H9 (cell line): ENCODE data around the gene SLC22A15. TPM values are rescaled to one million over a fixed set of nuclear protein-coding genes. Genes with fewer than 3 reads are reported as not detected.

ENCODE experiments used
- DNase-seq: peaks from one replicate; pipeline ENCODE4 v3.0.0-alpha.2; 2017
- H2AFZ ChIP-seq: one replicate; pipeline ENCODE4 v1.6.1; 2013; ENCODE audit warnings: mild to moderate bottlenecking, low read length, control low read depth, moderate library complexity
- H2AK5ac ChIP-seq: 2 replicates; pipeline ENCODE4 v1.6.1; 2013; ENCODE audit warnings: low read length, control low read depth, mixed read lengths; ENCODE audit not compliant: insufficient read length
- H2BK120ac ChIP-seq: one replicate; pipeline ENCODE4 v1.6.1; 2013; ENCODE audit warnings: low read depth, mild to moderate bottlenecking, low read length, control low read depth, inconsistent platforms; ENCODE audit not compliant: poor library complexity, severe bottlenecking
- H2BK12ac ChIP-seq: 2 replicates; pipeline ENCODE4 v1.6.1; 2013; ENCODE audit warnings: low read length, control low read depth, mixed read lengths, low read depth; ENCODE audit not compliant: insufficient read length
- H2BK15ac ChIP-seq: 2 replicates; pipeline ENCODE4 v1.6.1; 2013; ENCODE audit warnings: low read depth, low read length, control low read depth
- H2BK20ac ChIP-seq: one replicate; pipeline ENCODE4 v1.6.1; 2013; ENCODE audit warnings: low read depth, mild to moderate bottlenecking, low read length, control low read depth, inconsistent platforms; ENCODE audit not compliant: poor library complexity, severe bottlenecking
- H2BK5ac ChIP-seq: 2 replicates; pipeline ENCODE4 v1.6.1; 2013; ENCODE audit warnings: low read length, control low read depth, mixed read lengths; ENCODE audit not compliant: insufficient read length
- H3K14ac ChIP-seq: 2 replicates; pipeline ENCODE4 v1.6.1; 2013; ENCODE audit warnings: low read length, control low read depth; ENCODE audit not compliant: insufficient read depth
- H3K18ac ChIP-seq: 2 replicates; pipeline ENCODE4 v1.6.1; 2013; ENCODE audit warnings: low read depth, mild to moderate bottlenecking, mixed read lengths, low read length, control low read depth; ENCODE audit not compliant: insufficient read length
- H3K23ac ChIP-seq: 2 replicates; pipeline ENCODE4 v1.6.1; 2013; ENCODE audit warnings: low read length, control low read depth, mixed read lengths, low read depth; ENCODE audit not compliant: insufficient read length
- H3K23me2 ChIP-seq: 2 replicates; pipeline ENCODE4 v1.6.1; 2013; ENCODE audit warnings: low read depth, mild to moderate bottlenecking, mixed read lengths, low read length, control low read depth; ENCODE audit not compliant: insufficient read length, poor library complexity, severe bottlenecking
- H3K27ac ChIP-seq: 2 replicates; pipeline ENCODE4 v1.5.1; 2013; ENCODE audit warnings: low read length, control low read depth, mixed read lengths, low read depth; ENCODE audit not compliant: insufficient read length
- H3K27me3 ChIP-seq: 2 replicates; pipeline ENCODE4 v1.6.1; 2013; ENCODE audit warnings: low read length, control low read depth, inconsistent platforms; ENCODE audit not compliant: insufficient read depth
- H3K4ac ChIP-seq: 2 replicates; pipeline ENCODE4 v1.6.1; 2013; ENCODE audit warnings: low read depth, mild to moderate bottlenecking, control low read depth, inconsistent platforms, low read length, moderate library complexity
- H3K4me1 ChIP-seq: 2 replicates; pipeline ENCODE4 v1.6.1; 2013; ENCODE audit warnings: low read length, control low read depth, inconsistent platforms; ENCODE audit not compliant: insufficient read depth
- H3K4me2 ChIP-seq: 2 replicates; pipeline ENCODE4 v1.6.1; 2013; ENCODE audit warnings: low read length, control low read depth, mixed read lengths; ENCODE audit not compliant: insufficient read length, insufficient read depth
- H3K56ac ChIP-seq: 2 replicates; pipeline ENCODE4 v1.6.1; 2013; ENCODE audit warnings: low read depth, mild to moderate bottlenecking, mixed read lengths, low read length, control low read depth; ENCODE audit not compliant: insufficient read length
- H3K79me1 ChIP-seq: 2 replicates; pipeline ENCODE4 v1.6.1; 2013; ENCODE audit warnings: low read depth, mild to moderate bottlenecking, moderate library complexity, low read length, control low read depth, inconsistent platforms; ENCODE audit not compliant: insufficient read depth, poor library complexity, severe bottlenecking
- H3K79me2 ChIP-seq: 2 replicates; pipeline ENCODE4 v1.6.1; 2013; ENCODE audit warnings: low read length, control low read depth, inconsistent platforms; ENCODE audit not compliant: insufficient read depth
- H3K9ac ChIP-seq: 2 replicates; pipeline ENCODE4 v1.6.1; 2013; ENCODE audit warnings: low read length, control low read depth, mixed read lengths; ENCODE audit not compliant: insufficient read length; ENCODE audit errors: extremely low read depth
- H3K9me3 ChIP-seq: one replicate; pipeline ENCODE4 v1.6.1; 2013; ENCODE audit warnings: low read depth, low read length, inconsistent platforms; ENCODE audit not compliant: control insufficient read depth
- H3T11ph ChIP-seq: one replicate; pipeline ENCODE4 v1.6.1; 2013; ENCODE audit warnings: mild to moderate bottlenecking, low read length, control low read depth, inconsistent platforms
- H4K20me1 ChIP-seq: one replicate; pipeline ENCODE4 v1.6.1; 2013; ENCODE audit not compliant: control insufficient read depth, insufficient read length, insufficient read depth
- H4K5ac ChIP-seq: 2 replicates; pipeline ENCODE4 v1.6.1; 2013; ENCODE audit warnings: low read depth, mild to moderate bottlenecking, mixed read lengths, low read length, control low read depth; ENCODE audit not compliant: insufficient read length
- H4K8ac ChIP-seq: replicated peaks from 2 replicates; pipeline ENCODE4 v1.6.1; 2013; ENCODE audit warnings: low read length, control low read depth, mixed read lengths, low read depth; ENCODE audit not compliant: insufficient read length
- H4K91ac ChIP-seq: 2 replicates; pipeline ENCODE4 v1.6.1; 2013; ENCODE audit warnings: low read depth, mild to moderate bottlenecking, moderate library complexity, mixed read lengths, low read length, control low read depth; ENCODE audit not compliant: insufficient read length
- H3K27ac Mint-ChIP-seq, 3 experiments: 2 replicates in 2 of 3; 3 replicates in 1 of 3; pipeline ENCODE4 v1.8.0; 2020 to 2021; ENCODE audit warnings: mixed read lengths in 3 of 3, mild to moderate bottlenecking in 1 of 3, moderate library complexity in 1 of 3
- H3K27me3 Mint-ChIP-seq: 2 replicates; pipeline ENCODE4 v1.8.0; 2021; ENCODE audit warnings: low read depth, mild to moderate bottlenecking, moderate library complexity, mixed read lengths
- H3K36me3 Mint-ChIP-seq, 3 experiments: 2 replicates in 2 of 3; 3 replicates in 1 of 3; pipeline ENCODE4 v1.8.0; 2020 to 2021; ENCODE audit warnings: low read depth in 3 of 3, mixed read lengths in 3 of 3; ENCODE audit not compliant: insufficient read depth in 1 of 3
- H3K4me1 Mint-ChIP-seq, 2 experiments: 2 replicates each; pipeline ENCODE4 v1.8.0; 2020; ENCODE audit warnings: mixed read lengths in 2 of 2
- H3K4me3 Mint-ChIP-seq, 2 experiments: 2 replicates in 1 of 2; 3 replicates in 1 of 2; pipeline ENCODE4 v1.8.0; 2020 to 2021; ENCODE audit warnings: mild to moderate bottlenecking in 2 of 2, mixed read lengths in 2 of 2, moderate library complexity in 1 of 2
- H3K9me3 Mint-ChIP-seq, 2 experiments: 2 replicates in 1 of 2; 3 replicates in 1 of 2; pipeline ENCODE4 v1.8.0; 2020; ENCODE audit warnings: mild to moderate bottlenecking in 2 of 2, mixed read lengths in 2 of 2, moderate library complexity in 1 of 2
- CTCF ChIP-seq: fragments of 200-600 bp; sonication (generic); conservative IDR thresholded peaks from 3 replicates; pipeline ENCODE4 v1.8.0; 2021; ENCODE audit warnings: antibody characterized with exemption, mild to moderate bottlenecking
- WGBS: extraction: QIAGEN DNeasy Blood & Tissue Kit; methylation state at CpG from one replicate; pipeline ENCODE4 v1.1.7; 2013; ENCODE audit warnings: missing lambda C conversion rate, low lambda C conversion rate, mixed read lengths; ENCODE audit not compliant: insufficient read length; ENCODE audit errors: extremely low coverage; 5-methylcytosine and 5-hydroxymethylcytosine counted together
- total RNA-seq: library from RNA; stranded (reverse); gene quantifications from 2 replicates; pipeline ENCODE4 v1.2.1, GENCODE V29; 2021

Gene SLC22A15
- total RNA-seq, 1 experiment from 2014 or later: 3.2 TPM

- no peak overlapping the region for H3K18ac ChIP-seq
- H3T11ph ChIP-seq: no peak overlapping the region
- no peaks in the 10 kb centered on the region for H3K79me1 ChIP-seq
- H2BK15ac ChIP-seq: no peak overlapping the region
- peaks cover 25 to 31% of the 10 kb centered on the region in 2 experiments for H3K4me1 Mint-ChIP-seq
- no peak overlapping the region for H2BK20ac ChIP-seq
- H3K4ac ChIP-seq: no peak overlapping the region
- no peak overlapping the region for H3K23ac ChIP-seq
- no peak overlapping the region for H2BK5ac ChIP-seq
- no peak overlapping the region for H3K4me3 Mint-ChIP-seq
- H3K4me1 ChIP-seq: peaks cover 3% of the 10 kb centered on the region; the same call in 1 of the 2 replicates
- no peaks in the 10 kb centered on the region; a peak in 1 of 7 replicates for H3K36me3 Mint-ChIP-seq
- no peaks in the 10 kb centered on the region for H3K27me3 Mint-ChIP-seq
- no peaks in the 10 kb centered on the region for H3K27me3 ChIP-seq
- H3K27ac ChIP-seq: no peak overlapping the region
- no peaks in the 10 kb centered on the region for H3K9me3 ChIP-seq
- H3K56ac ChIP-seq: no peak overlapping the region
- no peak overlapping the region for H4K5ac ChIP-seq
- H3K14ac ChIP-seq: no peak overlapping the region
- no peak overlapping the region for H2AK5ac ChIP-seq
- H3K4me2 ChIP-seq: no peak overlapping the region
- H3K9me3 Mint-ChIP-seq: no peaks in the 10 kb centered on the region
- TF ChIP-seq CTCF: no peak
- no peak for DNase-seq
- no peak overlapping the region for H4K91ac ChIP-seq
- no peak overlapping the region for H2BK120ac ChIP-seq
- no peak overlapping the region for H2BK12ac ChIP-seq
- no peaks in the 10 kb centered on the region for H4K20me1 ChIP-seq
- no peak overlapping the region for H2AFZ ChIP-seq
- H3K79me2 ChIP-seq: no peaks in the 10 kb centered on the region
- H3K27ac Mint-ChIP-seq: no peak overlapping the region
- H3K9ac ChIP-seq: no peak overlapping the region
- no peaks in the 10 kb centered on the region for H3K23me2 ChIP-seq
- no peak overlapping the region for H4K8ac ChIP-seq
- no CpG with 5 or more reads among the region's 1 CpG for WGBS
Observed at GRCh38 chr1:115952547-115952946, 23.8 kb upstream of the SLC22A15 start.
